HEK293 (cell line): ENCODE measurements around the gene CCL28.

Source experiments
- EGR2 ChIP-seq: fragments of 450-650 bp; formaldehyde crosslinking; IDR thresholded peaks from 2 replicates; pipeline ENCODE4 v1.5.1; 2016; ENCODE audit warnings: low read depth, missing biosample characterization, missing genetic modification characterization
- FEZF1 ChIP-seq: fragments of 450-650 bp; formaldehyde crosslinking; IDR thresholded peaks from 2 replicates; pipeline ENCODE4 v1.5.1; 2016; ENCODE audit warnings: missing biosample characterization, missing genetic modification characterization
- GLI2 ChIP-seq: fragments of 450-650 bp; formaldehyde crosslinking; IDR thresholded peaks from 2 replicates; pipeline ENCODE4; 2017; ENCODE audit warnings: missing biosample characterization, missing genetic modification characterization, low read depth, borderline replicate concordance
- GLI4 ChIP-seq: fragments of 450-650 bp; formaldehyde crosslinking; IDR thresholded peaks from 2 replicates; pipeline ENCODE4 v1.5.1; 2016; ENCODE audit warnings: missing biosample characterization, missing genetic modification characterization
- KLF7 ChIP-seq: fragments of 450-650 bp; formaldehyde crosslinking; IDR thresholded peaks from 2 replicates; pipeline ENCODE4 v1.5.1; 2016; ENCODE audit warnings: missing biosample characterization, missing genetic modification characterization, borderline replicate concordance
- MZF1 ChIP-seq: fragments of 450-650 bp; formaldehyde crosslinking; IDR thresholded peaks from 2 replicates; pipeline ENCODE4 v1.5.1; 2017; ENCODE audit warnings: missing biosample characterization, missing genetic modification characterization, borderline replicate concordance
- OSR2 ChIP-seq: fragments of 450-650 bp; formaldehyde crosslinking; IDR thresholded peaks from 2 replicates; pipeline ENCODE4 v1.5.1; 2016; ENCODE audit warnings: missing biosample characterization, missing genetic modification characterization
- OVOL3 ChIP-seq: fragments of 450-650 bp; formaldehyde crosslinking; IDR thresholded peaks from 2 replicates; pipeline ENCODE4 v1.5.1; 2016; ENCODE audit warnings: missing biosample characterization, missing genetic modification characterization
- SCRT1 ChIP-seq: fragments of 450-650 bp; formaldehyde crosslinking; IDR thresholded peaks from 2 replicates; pipeline ENCODE4 v1.5.1; 2016; ENCODE audit warnings: missing biosample characterization, missing genetic modification characterization, borderline replicate concordance
- ZIC2 ChIP-seq: fragments of 450-650 bp; formaldehyde crosslinking; IDR thresholded peaks from 2 replicates; pipeline ENCODE4 v1.5.1; 2016; ENCODE audit warnings: missing biosample characterization, missing genetic modification characterization
- ZNF19 ChIP-seq: fragments of 450-650 bp; formaldehyde crosslinking; IDR thresholded peaks from 2 replicates; pipeline ENCODE4; 2016; ENCODE audit warnings: missing biosample characterization, missing genetic modification characterization, low read depth
- ZNF280D ChIP-seq: fragments of 450-650 bp; formaldehyde crosslinking; IDR thresholded peaks from 2 replicates; pipeline ENCODE4 v1.5.1; 2016; ENCODE audit warnings: missing biosample characterization, missing genetic modification characterization
- ZNF302 ChIP-seq: fragments of 450-650 bp; formaldehyde crosslinking; IDR thresholded peaks from 2 replicates; pipeline ENCODE4 v1.5.1; 2016; ENCODE audit warnings: missing biosample characterization, missing genetic modification characterization, low read depth
- ZNF350 ChIP-seq: fragments of 450-650 bp; formaldehyde crosslinking; IDR thresholded peaks from 2 replicates; pipeline ENCODE4 v1.5.0; 2017; ENCODE audit warnings: missing biosample characterization, mild to moderate bottlenecking, missing genetic modification characterization
- ZNF354C ChIP-seq: fragments of 450-650 bp; formaldehyde crosslinking; IDR thresholded peaks from 2 replicates; pipeline ENCODE4 v1.5.1; 2016; ENCODE audit warnings: missing biosample characterization, missing genetic modification characterization, low read depth, borderline replicate concordance
- ZNF366 ChIP-seq: fragments of 450-650 bp; formaldehyde crosslinking; conservative IDR thresholded peaks from 2 replicates; pipeline ENCODE4 v1.5.1; 2016; ENCODE audit warnings: missing biosample characterization, missing genetic modification characterization
- ZNF548 ChIP-seq: fragments of 450-650 bp; formaldehyde crosslinking; IDR thresholded peaks from 2 replicates; pipeline ENCODE4 v1.5.1; 2016; ENCODE audit warnings: missing biosample characterization, missing genetic modification characterization
- ZNF580 ChIP-seq: fragments of 450-650 bp; formaldehyde crosslinking; IDR thresholded peaks from 2 replicates; pipeline ENCODE4 v1.5.1; 2016; ENCODE audit warnings: missing biosample characterization, missing genetic modification characterization
- ZNF629 ChIP-seq: fragments of 450-650 bp; formaldehyde crosslinking; IDR thresholded peaks from 2 replicates; pipeline ENCODE4 v1.5.1; 2017; ENCODE audit warnings: missing biosample characterization, missing genetic modification characterization
- ZNF792 ChIP-seq: fragments of 450-650 bp; formaldehyde crosslinking; IDR thresholded peaks from 2 replicates; pipeline ENCODE4 v1.5.1; 2016; ENCODE audit warnings: missing biosample characterization, missing genetic modification characterization
- ZXDB ChIP-seq: fragments of 450-650 bp; formaldehyde crosslinking; IDR thresholded peaks from 2 replicates; pipeline ENCODE4 v1.5.1; 2016; ENCODE audit warnings: missing biosample characterization, missing genetic modification characterization
- TF ChIP-seq, protein P1 (sequence below): fragments of 450-650 bp; formaldehyde crosslinking; IDR thresholded peaks from 2 replicates; pipeline ENCODE4 v1.5.1; 2016; ENCODE audit warnings: missing biosample characterization, missing genetic modification characterization, low read depth
- TF ChIP-seq, protein P2 (sequence below): fragments of 450-650 bp; formaldehyde crosslinking; IDR thresholded peaks from 2 replicates; pipeline ENCODE4 v1.5.1; 2017; ENCODE audit warnings: missing biosample characterization, missing genetic modification characterization
- TF ChIP-seq, protein P3 (sequence below): fragments of 450-650 bp; formaldehyde crosslinking; IDR thresholded peaks from 2 replicates; pipeline ENCODE4 v1.5.1; 2016; ENCODE audit warnings: missing biosample characterization, missing genetic modification characterization
- TF ChIP-seq, protein P4 (sequence below): fragments of 450-650 bp; formaldehyde crosslinking; IDR thresholded peaks from 2 replicates; pipeline ENCODE4 v1.5.1; 2016; ENCODE audit warnings: missing biosample characterization, missing genetic modification characterization
- TF ChIP-seq, protein P5 (sequence below): fragments of 450-650 bp; formaldehyde crosslinking; optimal IDR thresholded peaks from 2 replicates; pipeline ENCODE3; 2016; ENCODE audit warnings: missing biosample characterization, mild to moderate bottlenecking, missing genetic modification characterization

The CCL28 gene

DNA sequence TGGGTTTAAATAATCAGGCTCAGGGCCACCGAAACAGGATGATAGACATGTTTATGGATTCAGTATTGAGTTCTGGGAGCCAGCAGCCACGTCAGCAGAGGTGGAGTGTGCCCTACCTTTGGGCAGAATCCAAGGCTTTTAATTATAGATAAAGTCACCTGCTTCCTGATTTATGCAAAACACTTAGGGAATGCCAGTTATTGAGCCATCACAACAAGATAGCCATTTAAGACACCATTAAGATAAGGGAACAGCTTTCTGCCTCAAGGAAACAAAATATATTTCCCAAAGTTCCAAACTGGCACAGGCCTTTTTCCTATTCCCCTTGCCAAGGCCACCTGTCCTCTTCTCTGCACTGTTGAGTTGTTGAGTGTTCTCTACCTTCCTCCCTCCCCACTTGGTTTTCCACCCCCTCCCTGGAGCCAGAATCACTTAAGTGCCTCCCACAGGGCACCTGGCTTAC is 2.4 kb downstream of the CCL28 start (continued):
- TF ChIP-seq KLF7 (tag by site-specific recombination) (no peak; the same call in 1 of the 2 replicates), ZNF366 (peak; percentile 39; the same call in 1 of the 2 replicates), ZIC2 (tag by site-specific recombination) (no peak), ZXDB (peak; percentile 72; the same call in 1 of the 2 replicates), OSR2 (tag by site-specific recombination) (peak; percentile 86), ZNF548 (tag by site-specific recombination) (no peak), ZNF350 (tag by site-specific recombination) (no peak), MZF1 (tag by site-specific recombination) (no peak), GLI2 (no peak), SCRT1 (tag by site-specific recombination) (peak; percentile 58), EGR2 (no peak), ZNF280D (tag by site-specific recombination) (no peak), ZNF792 (tag by site-specific recombination) (no peak), ZNF302 (tag by site-specific recombination) (no peak), OVOL3 (tag by site-specific recombination) (peak; percentile 60; the same call in 1 of the 2 replicates), ZNF629 (tag by site-specific recombination) (no peak), ZNF19 (no peak), GLI4 (tag by site-specific recombination) (no peak), FEZF1 (peak; percentile 86), ZNF580 (no peak), ZNF354C (no peak)
- TF ChIP-seq, protein P1, sequence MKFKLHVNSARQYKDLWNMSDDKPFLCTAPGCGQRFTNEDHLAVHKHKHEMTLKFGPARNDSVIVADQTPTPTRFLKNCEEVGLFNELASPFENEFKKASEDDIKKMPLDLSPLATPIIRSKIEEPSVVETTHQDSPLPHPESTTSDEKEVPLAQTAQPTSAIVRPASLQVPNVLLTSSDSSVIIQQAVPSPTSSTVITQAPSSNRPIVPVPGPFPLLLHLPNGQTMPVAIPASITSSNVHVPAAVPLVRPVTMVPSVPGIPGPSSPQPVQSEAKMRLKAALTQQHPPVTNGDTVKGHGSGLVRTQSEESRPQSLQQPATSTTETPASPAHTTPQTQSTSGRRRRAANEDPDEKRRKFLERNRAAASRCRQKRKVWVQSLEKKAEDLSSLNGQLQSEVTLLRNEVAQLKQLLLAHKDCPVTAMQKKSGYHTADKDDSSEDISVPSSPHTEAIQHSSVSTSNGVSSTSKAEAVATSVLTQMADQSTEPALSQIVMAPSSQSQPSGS (tag by site-specific recombination): no peak
- TF ChIP-seq, protein P2, sequence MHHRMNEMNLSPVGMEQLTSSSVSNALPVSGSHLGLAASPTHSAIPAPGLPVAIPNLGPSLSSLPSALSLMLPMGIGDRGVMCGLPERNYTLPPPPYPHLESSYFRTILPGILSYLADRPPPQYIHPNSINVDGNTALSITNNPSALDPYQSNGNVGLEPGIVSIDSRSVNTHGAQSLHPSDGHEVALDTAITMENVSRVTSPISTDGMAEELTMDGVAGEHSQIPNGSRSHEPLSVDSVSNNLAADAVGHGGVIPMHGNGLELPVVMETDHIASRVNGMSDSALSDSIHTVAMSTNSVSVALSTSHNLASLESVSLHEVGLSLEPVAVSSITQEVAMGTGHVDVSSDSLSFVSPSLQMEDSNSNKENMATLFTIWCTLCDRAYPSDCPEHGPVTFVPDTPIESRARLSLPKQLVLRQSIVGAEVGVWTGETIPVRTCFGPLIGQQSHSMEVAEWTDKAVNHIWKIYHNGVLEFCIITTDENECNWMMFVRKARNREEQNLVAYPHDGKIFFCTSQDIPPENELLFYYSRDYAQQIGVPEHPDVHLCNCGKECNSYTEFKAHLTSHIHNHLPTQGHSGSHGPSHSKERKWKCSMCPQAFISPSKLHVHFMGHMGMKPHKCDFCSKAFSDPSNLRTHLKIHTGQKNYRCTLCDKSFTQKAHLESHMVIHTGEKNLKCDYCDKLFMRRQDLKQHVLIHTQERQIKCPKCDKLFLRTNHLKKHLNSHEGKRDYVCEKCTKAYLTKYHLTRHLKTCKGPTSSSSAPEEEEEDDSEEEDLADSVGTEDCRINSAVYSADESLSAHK (tag by site-specific recombination): no peak
- TF ChIP-seq, protein P3, sequence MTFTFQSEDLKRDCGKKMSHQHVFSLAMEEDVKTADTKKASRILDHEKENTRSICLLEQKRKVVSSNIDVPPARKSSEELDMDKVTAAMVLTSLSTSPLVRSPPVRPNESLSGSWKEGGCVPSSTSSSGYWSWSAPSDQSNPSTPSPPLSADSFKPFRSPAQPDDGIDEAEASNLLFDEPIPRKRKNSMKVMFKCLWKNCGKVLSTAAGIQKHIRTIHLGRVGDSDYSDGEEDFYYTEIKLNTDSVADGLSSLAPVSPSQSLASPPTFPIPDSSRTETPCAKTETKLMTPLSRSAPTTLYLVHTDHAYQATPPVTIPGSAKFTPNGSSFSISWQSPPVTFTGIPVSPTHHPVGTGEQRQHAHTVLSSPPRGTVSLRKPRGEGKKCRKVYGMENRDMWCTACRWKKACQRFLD (tag by site-specific recombination): no peak
- TF ChIP-seq, protein P4, sequence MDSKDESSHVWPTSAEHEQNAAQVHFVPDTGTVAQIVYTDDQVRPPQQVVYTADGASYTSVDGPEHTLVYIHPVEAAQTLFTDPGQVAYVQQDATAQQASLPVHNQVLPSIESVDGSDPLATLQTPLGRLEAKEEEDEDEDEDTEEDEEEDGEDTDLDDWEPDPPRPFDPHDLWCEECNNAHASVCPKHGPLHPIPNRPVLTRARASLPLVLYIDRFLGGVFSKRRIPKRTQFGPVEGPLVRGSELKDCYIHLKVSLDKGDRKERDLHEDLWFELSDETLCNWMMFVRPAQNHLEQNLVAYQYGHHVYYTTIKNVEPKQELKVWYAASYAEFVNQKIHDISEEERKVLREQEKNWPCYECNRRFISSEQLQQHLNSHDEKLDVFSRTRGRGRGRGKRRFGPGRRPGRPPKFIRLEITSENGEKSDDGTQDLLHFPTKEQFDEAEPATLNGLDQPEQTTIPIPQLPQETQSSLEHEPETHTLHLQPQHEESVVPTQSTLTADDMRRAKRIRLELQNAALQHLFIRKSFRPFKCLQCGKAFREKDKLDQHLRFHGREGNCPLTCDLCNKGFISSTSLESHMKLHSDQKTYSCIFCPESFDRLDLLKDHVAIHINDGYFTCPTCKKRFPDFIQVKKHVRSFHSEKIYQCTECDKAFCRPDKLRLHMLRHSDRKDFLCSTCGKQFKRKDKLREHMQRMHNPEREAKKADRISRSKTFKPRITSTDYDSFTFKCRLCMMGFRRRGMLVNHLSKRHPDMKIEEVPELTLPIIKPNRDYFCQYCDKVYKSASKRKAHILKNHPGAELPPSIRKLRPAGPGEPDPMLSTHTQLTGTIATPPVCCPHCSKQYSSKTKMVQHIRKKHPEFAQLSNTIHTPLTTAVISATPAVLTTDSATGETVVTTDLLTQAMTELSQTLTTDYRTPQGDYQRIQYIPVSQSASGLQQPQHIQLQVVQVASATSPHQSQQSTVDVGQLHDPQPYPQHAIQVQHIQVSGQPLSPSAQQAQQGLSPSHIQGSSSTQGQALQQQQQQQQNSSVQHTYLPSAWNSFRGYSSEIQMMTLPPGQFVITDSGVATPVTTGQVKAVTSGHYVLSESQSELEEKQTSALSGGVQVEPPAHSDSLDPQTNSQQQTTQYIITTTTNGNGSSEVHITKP: peak; percentile 45
- TF ChIP-seq, protein P5, sequence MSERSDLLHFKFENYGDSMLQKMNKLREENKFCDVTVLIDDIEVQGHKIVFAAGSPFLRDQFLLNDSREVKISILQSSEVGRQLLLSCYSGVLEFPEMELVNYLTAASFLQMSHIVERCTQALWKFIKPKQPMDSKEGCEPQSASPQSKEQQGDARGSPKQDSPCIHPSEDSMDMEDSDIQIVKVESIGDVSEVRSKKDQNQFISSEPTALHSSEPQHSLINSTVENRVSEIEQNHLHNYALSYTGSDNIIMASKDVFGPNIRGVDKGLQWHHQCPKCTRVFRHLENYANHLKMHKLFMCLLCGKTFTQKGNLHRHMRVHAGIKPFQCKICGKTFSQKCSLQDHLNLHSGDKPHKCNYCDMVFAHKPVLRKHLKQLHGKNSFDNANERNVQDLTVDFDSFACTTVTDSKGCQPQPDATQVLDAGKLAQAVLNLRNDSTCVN: no peak
